HG03432 (cell line): Measurements from ENCODE around the gene PPP3R2.
"Not testable (repeated sequence)": the region's sequence is repeated elsewhere in the genome, so short reads cannot be mapped to it uniquely, and the experiment has no call there.

ENCODE experiments used
- ATAC-seq: cut with Tn5 transposase; IDR thresholded peaks from one replicate; pipeline ENCODE4 v1.9.1; 2021; ENCODE audit warnings: mild to moderate bottlenecking, moderate library complexity; ENCODE audit not compliant: unreplicated experiment

Gene PPP3R2

DNA sequence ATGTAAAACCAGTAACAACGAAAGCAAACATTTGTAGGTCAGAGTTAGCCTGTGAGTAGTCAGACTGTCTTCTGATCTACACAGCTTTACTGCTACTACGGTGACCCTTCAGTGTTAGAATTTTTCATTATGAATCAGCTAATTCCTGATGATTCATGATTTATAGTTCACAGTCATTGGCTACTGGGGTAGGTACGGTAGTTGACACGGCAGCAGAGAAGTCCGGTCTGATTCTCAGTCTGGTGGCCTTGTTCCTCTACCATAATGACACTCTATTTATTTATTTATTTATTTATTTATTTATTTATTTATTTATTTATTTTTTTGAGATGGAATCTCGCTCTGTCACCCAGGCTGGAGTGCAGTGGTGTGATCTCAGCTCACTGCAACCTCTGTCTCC, 4.7 kb downstream of the PPP3R2 start:
- not testable (repeated sequence) for ATAC-seq

DNA sequence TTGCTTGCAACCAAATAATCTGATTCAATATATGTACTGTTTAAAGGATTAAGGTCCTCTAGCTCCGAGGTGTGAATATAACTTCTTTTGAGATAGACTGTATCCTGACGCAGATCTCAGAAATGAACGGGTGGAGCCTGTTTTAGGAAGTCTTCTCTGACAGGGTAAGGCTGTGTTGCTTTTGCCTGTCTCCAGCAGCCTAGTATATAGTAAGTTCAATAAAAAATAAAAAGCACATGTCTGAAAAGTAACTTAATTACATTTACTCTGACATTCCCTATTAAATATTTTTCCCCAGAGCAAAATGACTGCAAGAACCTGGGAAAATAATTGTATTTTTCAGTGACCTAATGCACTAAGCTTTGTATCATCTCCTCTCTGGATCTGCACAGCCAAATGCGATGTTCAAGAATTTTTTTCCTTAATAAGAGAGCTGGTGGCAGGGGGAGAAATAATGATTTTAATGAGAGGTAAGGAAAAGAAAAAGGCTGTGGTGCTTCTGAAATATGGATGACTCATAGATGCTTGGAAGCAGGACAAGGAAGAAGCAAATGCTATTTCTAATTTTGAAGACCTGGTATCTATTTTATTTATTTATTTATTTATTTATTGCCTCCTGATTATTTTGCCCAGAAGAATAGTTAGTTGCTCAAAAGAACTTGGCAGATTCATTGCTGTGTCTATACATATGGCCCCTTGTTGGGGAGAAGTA, 7.3 kb downstream of the PPP3R2 start:
- ATAC-seq: no peak

GRCh38 chr9:101586651-101587050, 8.1 kb downstream of the PPP3R2 start:
- ATAC-seq: peak; percentile 93

GRCh38 chr9:101585740-101586139, 9.0 kb downstream of the PPP3R2 start:
- ATAC-seq: no peak

DNA sequence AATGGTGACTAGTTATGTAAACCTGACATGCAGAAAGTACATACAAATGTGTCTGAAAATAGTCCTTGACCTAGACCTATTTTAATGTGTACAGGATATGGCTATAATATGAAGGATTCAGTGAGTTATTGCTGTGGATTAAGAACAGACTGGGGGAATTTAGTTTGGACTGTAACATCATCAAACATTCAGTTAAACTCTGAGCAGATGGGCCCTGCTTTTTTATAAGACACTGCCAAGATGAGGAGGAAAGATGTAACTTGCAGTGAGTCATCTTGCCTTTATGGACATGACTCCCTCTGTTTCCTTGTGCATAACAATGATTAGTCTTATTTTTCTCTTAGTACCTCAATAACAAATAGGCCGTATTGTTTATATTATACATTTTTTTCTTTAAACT, 12.2 kb downstream of the PPP3R2 start:
- no peak for ATAC-seq

GRCh38 chr9:101579711-101580545, 14.8 kb downstream of the PPP3R2 start:
- ATAC-seq: no peak

GRCh38 chr9:101578378-101578777, 16.4 kb downstream of the PPP3R2 start:
- peak; percentile 84 for ATAC-seq

DNA sequence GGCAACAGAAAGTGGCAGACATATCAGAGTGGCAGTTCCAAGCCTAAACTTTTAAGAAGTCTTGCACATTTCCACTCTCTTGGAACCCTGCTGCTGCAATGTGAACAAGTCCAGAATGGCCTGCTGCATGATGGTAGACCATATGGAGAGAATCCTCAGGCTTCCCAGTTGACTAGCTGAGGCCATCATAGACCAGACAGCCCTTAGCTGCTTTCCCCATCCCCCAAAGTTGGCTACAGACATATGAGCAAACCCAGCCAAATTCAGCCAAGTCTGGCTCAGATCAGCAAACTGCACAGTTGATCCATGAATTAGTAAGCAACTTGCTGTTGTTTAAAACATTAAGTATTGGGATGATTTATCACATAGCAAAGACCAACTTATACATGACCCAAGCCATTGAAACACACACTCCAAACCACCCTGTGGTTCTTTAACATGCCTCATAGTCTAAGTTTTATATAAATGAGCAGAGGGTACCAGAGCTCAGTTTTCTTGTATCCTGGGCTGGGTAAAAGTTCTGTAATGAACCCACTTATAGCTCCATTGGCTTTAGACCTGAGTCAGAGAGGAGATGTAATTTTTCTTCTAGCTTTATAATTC, 19.9 kb downstream of the PPP3R2 start:
- no peak for ATAC-seq

DNA sequence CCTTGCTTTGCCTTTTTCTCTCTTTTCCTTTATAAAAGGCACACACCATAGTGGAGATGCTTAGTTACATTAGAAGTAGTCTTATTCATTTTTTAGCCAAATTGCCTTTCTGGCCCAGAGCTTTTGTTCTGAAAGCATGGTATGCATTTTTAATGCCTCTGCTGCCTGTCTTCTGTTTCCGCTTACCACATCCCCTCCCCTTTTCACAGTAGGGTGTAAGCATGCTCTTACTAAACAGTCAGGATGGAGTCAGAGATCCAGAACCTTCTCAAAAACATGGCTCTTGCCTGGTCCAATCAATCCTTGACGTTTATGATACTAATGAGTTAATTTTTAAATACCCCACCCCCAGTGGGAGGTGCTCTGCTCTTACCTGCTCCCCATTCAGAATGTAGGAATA, 22.5 kb downstream of the PPP3R2 start:
- no peak for ATAC-seq

GRCh38 chr9:101571114-101571513, 23.7 kb downstream of the PPP3R2 start:
- no peak for ATAC-seq

GRCh38 chr9:101569741-101570501, 24.8 kb downstream of the PPP3R2 start:
- no peak for ATAC-seq

- no peak for ATAC-seq
Observed at GRCh38 chr9:101567725-101568350, 26.9 kb downstream of the PPP3R2 start.

DNA sequence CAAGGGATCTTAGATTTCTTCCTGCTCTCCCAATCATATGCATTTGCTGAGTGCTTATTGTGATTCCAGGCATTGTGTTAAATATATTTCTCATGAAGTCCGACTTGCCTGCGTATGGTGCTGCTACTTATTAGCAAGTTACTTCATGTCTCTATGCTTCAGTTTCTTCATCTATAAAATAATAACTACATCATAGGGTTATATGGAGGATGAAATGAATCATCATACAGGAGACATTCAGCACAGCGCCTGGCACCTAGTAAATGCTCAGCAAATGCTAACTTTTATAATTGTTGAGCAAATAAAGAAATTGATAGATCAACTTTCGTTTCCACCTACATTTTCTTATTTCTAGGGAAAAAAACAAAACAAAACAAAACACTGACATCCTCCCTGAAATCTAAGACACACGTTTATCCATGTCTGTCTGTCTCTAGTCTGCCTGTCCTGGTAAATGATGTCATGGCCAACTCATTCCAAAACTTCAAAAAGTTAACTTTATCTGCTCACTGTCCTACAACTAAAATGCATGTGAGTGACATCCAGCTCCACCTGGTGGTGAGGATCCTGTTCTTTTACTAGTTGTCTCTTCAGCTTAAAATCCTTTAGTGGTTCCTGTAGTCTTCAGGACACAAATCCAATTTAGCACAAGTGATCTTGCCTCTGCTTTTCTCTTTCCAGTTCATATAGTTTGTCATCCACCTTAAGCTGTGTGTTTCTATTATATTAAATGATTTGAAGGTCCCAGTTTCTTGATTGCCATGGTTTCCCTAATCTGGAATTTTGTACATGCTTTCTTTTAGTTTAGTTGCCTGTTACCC, 27.7 kb downstream of the PPP3R2 start:
- ATAC-seq: peak; percentile 85

DNA sequence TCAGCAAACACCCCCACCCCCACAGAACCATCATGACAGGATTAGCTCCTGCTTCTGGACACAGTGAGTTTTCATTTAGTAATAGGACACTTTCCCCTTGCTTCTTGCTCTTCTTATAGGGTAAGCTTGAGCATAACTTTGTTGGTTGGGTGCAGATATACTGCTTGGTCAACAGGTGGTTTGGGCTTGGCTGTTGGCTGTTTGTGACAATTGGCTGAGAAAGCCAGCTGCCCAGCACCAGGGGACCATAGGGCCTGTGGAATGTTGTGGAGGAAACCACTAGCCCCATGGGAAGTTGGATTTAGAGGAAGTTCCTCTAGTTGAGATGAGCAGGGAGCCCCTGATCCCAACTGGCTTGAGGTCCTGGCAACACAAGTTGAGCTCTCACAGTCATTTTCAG, 30.5 kb downstream of the PPP3R2 start:
- ATAC-seq: no peak

- no peak for ATAC-seq
Observed at GRCh38 chr9:101562966-101563365, 31.8 kb downstream of the PPP3R2 start.

- no peak for ATAC-seq
Observed at GRCh38 chr9:101561740-101562139, 33.0 kb downstream of the PPP3R2 start.

DNA sequence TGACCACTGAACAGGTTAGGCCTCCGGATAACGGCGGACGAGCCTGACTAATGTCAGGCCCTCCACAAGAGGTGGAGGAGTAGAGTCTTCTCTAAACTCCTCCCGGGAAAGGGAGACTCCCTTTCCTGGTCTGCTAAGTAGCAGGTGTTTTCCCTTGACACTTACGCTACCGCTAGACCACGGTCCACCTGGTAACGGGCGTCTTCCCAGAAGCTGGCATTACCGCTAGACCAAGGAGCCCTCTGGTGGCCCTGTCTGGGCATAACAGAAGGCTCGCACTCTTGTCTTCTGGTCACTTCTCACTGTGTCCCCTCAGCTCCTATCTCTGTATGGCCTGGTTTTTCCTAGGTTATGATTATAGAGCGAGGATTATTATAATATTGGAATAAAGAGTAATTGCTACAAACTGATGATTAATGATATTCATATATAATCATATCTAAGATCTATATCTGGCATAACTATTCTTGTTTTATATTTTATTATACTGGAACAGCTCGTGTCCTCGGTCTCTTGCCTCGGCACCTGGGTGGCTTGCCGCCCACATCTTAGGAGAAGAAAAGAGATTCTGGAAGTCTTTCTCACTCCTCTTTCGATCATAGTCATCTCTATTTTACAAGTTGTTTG, 45.2 kb downstream of the PPP3R2 start:
- ATAC-seq: not testable (repeated sequence)

DNA sequence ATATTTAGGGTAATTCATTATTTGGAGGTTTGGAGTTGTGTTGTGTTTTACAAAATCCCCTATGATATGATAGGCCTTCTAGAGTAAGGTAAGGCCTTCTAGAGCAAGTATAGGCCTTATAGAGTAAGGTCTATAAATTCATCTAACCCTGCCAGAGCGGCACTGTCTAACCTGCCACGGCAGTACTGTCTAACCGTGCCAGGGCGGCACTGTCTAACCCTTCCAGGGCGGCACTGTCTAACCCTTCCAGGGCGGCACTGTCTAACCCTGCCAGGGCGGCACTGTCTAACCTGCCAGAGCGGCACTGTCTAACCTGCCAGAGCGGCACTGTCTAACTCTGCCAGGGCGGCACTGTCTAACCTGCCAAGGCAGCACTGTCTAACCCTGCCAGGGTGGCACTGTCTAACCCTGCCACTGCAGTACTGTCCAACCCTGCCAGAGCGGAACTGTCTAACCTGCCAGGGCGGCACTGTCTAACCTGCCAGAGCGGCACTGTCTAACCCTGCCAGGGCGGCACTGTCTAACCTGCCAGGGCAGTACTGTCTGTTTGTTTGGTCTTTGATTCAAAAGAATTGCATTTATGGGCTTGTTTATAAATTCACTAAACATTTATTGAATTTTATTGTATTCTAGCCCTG, 51.6 kb downstream of the PPP3R2 start:
- ATAC-seq: no peak
